Keratinocyte (primary cell): ENCODE measurements around the gene SLC44A3. TPM values are rescaled to one million over a fixed set of nuclear protein-coding genes. Genes with fewer than 3 reads are reported as not detected.

Experiments used
- DNase-seq: peaks from one replicate; pipeline ENCODE4 v3.0.0-alpha.2; 2011; ENCODE audit warnings: low read depth, missing footprints, low spot score
- FAIRE-seq: peaks from 2 replicates; lab custom pipeline; 2011; peaks lifted over from hg19 to GRCh38; lab: Jason Lieb, UNC
- H2AFZ ChIP-seq: 2 replicates; pipeline ENCODE4 v1.6.0; 2012; ENCODE audit warnings: low read length, control low read depth, inconsistent platforms; ENCODE audit not compliant: control insufficient read depth
- H3K27ac ChIP-seq: 2 replicates; pipeline ENCODE4 v1.5.1; 2011; ENCODE audit warnings: low read length; ENCODE audit not compliant: control insufficient read depth, insufficient read depth
- H3K27me3 ChIP-seq: 3 replicates; pipeline ENCODE4 v1.6.0; 2011; ENCODE audit warnings: low read length; ENCODE audit not compliant: control insufficient read depth, insufficient read depth; ENCODE audit errors: extremely low read depth
- H3K36me3 ChIP-seq, 2 experiments: 2 replicates in 1 of 2; 3 replicates in 1 of 2; pipeline ENCODE4 v1.5.1; 2011; ENCODE audit warnings: low read length in 2 of 2, mild to moderate bottlenecking in 1 of 2; ENCODE audit not compliant: control insufficient read depth in 2 of 2, insufficient read depth in 2 of 2; ENCODE audit errors: extremely low read depth in 1 of 2
- H3K4me1 ChIP-seq: 3 replicates; pipeline ENCODE4 v1.5.1; 2011; ENCODE audit warnings: low read length; ENCODE audit not compliant: control insufficient read depth, insufficient read depth; ENCODE audit errors: extremely low read depth
- H3K4me2 ChIP-seq: 3 replicates; pipeline ENCODE4 v1.6.0; 2011; ENCODE audit warnings: low read depth, low read length; ENCODE audit not compliant: control insufficient read depth, insufficient read depth; ENCODE audit errors: extremely low read depth
- H3K4me3 ChIP-seq, 3 experiments: fragments of 200-600 bp in 1 of 3; sonication (generic) in 1 of 3; 2 replicates in 2 of 3; 3 replicates in 1 of 3; pipeline ENCODE4 v1.5.1; 2011 to 2016; ENCODE audit warnings: low read length in 3 of 3, mild to moderate bottlenecking in 3 of 3, control low read depth in 2 of 3, inconsistent platforms in 1 of 3, low read depth in 1 of 3, mixed read lengths in 1 of 3, mixed run types in 1 of 3, moderate library complexity in 1 of 3; ENCODE audit not compliant: control insufficient read depth in 2 of 3, insufficient read depth in 2 of 3; ENCODE audit errors: extremely low read depth in 1 of 3
- H3K79me2 ChIP-seq: 2 replicates; pipeline ENCODE4 v1.6.0; 2012; ENCODE audit warnings: low read length; ENCODE audit not compliant: control insufficient read depth, insufficient read depth
- H3K9ac ChIP-seq: 3 replicates; pipeline ENCODE4 v1.6.0; 2011; ENCODE audit warnings: low read length; ENCODE audit not compliant: control insufficient read depth, insufficient read depth; ENCODE audit errors: extremely low read depth
- H3K9me1 ChIP-seq: 3 replicates; pipeline ENCODE4 v1.6.0; 2011; ENCODE audit warnings: low read length; ENCODE audit not compliant: control insufficient read depth, insufficient read depth; ENCODE audit errors: extremely low read depth
- H3K9me3 ChIP-seq: 2 replicates; pipeline ENCODE4 v1.5.1; 2012; ENCODE audit warnings: low read depth, low read length; ENCODE audit not compliant: control insufficient read depth
- H4K20me1 ChIP-seq: 3 replicates; pipeline ENCODE4 v1.6.0; 2011; ENCODE audit warnings: low read length; ENCODE audit not compliant: control insufficient read depth, insufficient read depth; ENCODE audit errors: extremely low read depth
- EZH2 ChIP-seq: IDR thresholded peaks from one replicate; pipeline ENCODE4 v1.6.1; 2012; ENCODE audit warnings: inconsistent platforms, mild to moderate bottlenecking, low read length, moderate library complexity
- dilution Hi-C: fragments of 300-500 bp; cut with MboI; formaldehyde crosslinking; loops from one replicate; pipeline ENCODE4 v1.7.0; 2020; ENCODE audit warnings: low sequenced_read_pairs; ENCODE audit not compliant: extremely low pct_ligation_motif_present
- polyA plus RNA-seq, 5 experiments: library from polyadenylated mRNA; depleted of rRNA in 3 of 5; stranded (reverse) in 3 of 5; stranded (forward) in 1 of 5; unstranded in 1 of 5; fragments of >200 nt; gene quantifications; 1 replicate in 1 of 5; 2 replicates in 3 of 5; 3 replicates in 1 of 5; pipeline versions ENCODE4 v1.2.1 to v1.2.3, GENCODE V29; 2011 to 2012; ENCODE audit warnings: missing spikeins in 2 of 5, low read depth in 1 of 5, low replicate concordance in 1 of 5
- TF ChIP-seq, protein P1 (sequence below), 3 experiments: IDR thresholded peaks in 1 of 3; conservative IDR thresholded peaks in 1 of 3; optimal IDR thresholded peaks in 1 of 3; 2 replicates in 2 of 3; 3 replicates in 1 of 3; pipeline versions ENCODE3 to v1.5.1; 2011; ENCODE audit warnings: low read length in 3 of 3, mild to moderate bottlenecking in 3 of 3, moderate library complexity in 2 of 3, control low read depth in 1 of 3, inconsistent platforms in 1 of 3; ENCODE audit not compliant: insufficient read depth in 2 of 3; ENCODE audit errors: extremely low read depth in 1 of 3

The SLC44A3 gene
- polyA plus RNA-seq, 1 donor (not counting 4 experiments of a cell fraction or from before 2014, with no cell fraction given), result 7.3 TPM

DNA sequence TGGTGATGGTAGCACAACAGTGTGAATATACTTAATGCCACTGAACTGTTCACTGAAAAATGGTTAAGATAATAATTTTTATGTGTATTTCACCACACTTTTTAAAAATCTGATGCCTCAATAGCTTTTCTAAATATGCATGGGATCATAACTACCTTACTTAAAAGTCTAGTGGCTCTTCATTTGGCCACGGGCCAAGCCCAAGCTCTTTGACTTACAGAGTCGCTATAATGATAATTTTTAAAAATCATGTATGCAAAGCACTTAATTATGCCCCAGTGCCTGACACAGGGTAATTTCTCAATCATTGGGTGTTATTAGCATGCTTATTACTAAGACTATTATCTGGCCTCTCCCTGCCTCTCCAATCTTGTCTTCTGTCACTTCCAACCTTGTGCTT lies 114.4 kb downstream of the SLC44A3 start:
- H3K9me1 ChIP-seq, result no peaks in the 10 kb centered on the region
- dilution Hi-C loops, result no loop called here
- H3K4me1 ChIP-seq, result peaks cover 13% of the 10 kb centered on the region
- no peaks in the 10 kb centered on the region for H4K20me1 ChIP-seq
- H3K27ac ChIP-seq, result no peak overlapping the region
- H3K4me2 ChIP-seq, result no peak overlapping the region
- H2AFZ ChIP-seq, result no peak overlapping the region
- no peaks in the 10 kb centered on the region for H3K36me3 ChIP-seq
- H3K9ac ChIP-seq, result no peak overlapping the region
- H3K27me3 ChIP-seq, result no peaks in the 10 kb centered on the region
- H3K79me2 ChIP-seq, result no peaks in the 10 kb centered on the region
- H3K4me3 ChIP-seq, result no peak overlapping the region
- no peak for FAIRE-seq
- no peak for DNase-seq
- TF ChIP-seq, protein P1, sequence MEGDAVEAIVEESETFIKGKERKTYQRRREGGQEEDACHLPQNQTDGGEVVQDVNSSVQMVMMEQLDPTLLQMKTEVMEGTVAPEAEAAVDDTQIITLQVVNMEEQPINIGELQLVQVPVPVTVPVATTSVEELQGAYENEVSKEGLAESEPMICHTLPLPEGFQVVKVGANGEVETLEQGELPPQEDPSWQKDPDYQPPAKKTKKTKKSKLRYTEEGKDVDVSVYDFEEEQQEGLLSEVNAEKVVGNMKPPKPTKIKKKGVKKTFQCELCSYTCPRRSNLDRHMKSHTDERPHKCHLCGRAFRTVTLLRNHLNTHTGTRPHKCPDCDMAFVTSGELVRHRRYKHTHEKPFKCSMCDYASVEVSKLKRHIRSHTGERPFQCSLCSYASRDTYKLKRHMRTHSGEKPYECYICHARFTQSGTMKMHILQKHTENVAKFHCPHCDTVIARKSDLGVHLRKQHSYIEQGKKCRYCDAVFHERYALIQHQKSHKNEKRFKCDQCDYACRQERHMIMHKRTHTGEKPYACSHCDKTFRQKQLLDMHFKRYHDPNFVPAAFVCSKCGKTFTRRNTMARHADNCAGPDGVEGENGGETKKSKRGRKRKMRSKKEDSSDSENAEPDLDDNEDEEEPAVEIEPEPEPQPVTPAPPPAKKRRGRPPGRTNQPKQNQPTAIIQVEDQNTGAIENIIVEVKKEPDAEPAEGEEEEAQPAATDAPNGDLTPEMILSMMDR (optimal IDR thresholded peaks at IDR 0.05 in 1 of 3, IDR thresholded peaks at IDR 0.05 in 1 of 3, conservative IDR thresholded peaks at IDR 0.05 in 1 of 3; ENCODE audit: extremely low read depth in 1 of 3, insufficient read depth in 2 of 3, low read length in 3 of 3), result no peak
- no peak for TF ChIP-seq EZH2
- H3K9me3 ChIP-seq, result no peaks in the 10 kb centered on the region

DNA sequence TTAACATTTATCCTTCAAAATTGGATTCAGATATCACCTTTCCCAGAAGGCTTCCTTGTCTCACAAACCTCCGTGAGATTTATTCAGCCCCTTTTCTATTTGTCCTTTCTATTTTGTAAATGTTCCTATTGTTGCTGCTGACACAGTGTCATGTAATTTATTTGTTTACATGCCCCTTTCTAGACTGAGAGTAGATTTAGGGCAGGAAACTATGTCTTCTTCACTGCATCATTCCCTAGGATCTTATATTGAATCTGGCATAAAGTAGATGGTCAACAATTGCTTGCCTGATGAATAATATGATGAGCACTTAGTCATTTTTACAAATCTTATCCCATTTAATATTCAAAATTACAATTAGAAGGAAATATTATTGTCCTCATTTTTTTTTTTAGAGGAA lies 114.9 kb downstream of the SLC44A3 start:
- dilution Hi-C loops, result no loop called here
- H3K79me2 ChIP-seq, result no peaks in the 10 kb centered on the region
- no peaks in the 10 kb centered on the region for H3K27me3 ChIP-seq
- H3K9me3 ChIP-seq, result no peaks in the 10 kb centered on the region
- H3K27ac ChIP-seq, result no peak overlapping the region
- peaks cover 13% of the 10 kb centered on the region for H3K4me1 ChIP-seq
- no peaks in the 10 kb centered on the region for H4K20me1 ChIP-seq
- H3K4me2 ChIP-seq, result no peak overlapping the region
- H3K9ac ChIP-seq, result no peak overlapping the region
- TF ChIP-seq, protein P1 (optimal IDR thresholded peaks at IDR 0.05 in 1 of 3, IDR thresholded peaks at IDR 0.05 in 1 of 3, conservative IDR thresholded peaks at IDR 0.05 in 1 of 3; ENCODE audit: extremely low read depth in 1 of 3, insufficient read depth in 2 of 3, low read length in 3 of 3), result no peak
- no peak for TF ChIP-seq EZH2
- H3K9me1 ChIP-seq, result no peaks in the 10 kb centered on the region
- FAIRE-seq (no peak), DNase-seq (no peak)
- H2AFZ ChIP-seq, result no peak overlapping the region
- no peak overlapping the region for H3K4me3 ChIP-seq
- H3K36me3 ChIP-seq, result no peaks in the 10 kb centered on the region
